ENCODE results near the gene OR2AG1.

DNA sequence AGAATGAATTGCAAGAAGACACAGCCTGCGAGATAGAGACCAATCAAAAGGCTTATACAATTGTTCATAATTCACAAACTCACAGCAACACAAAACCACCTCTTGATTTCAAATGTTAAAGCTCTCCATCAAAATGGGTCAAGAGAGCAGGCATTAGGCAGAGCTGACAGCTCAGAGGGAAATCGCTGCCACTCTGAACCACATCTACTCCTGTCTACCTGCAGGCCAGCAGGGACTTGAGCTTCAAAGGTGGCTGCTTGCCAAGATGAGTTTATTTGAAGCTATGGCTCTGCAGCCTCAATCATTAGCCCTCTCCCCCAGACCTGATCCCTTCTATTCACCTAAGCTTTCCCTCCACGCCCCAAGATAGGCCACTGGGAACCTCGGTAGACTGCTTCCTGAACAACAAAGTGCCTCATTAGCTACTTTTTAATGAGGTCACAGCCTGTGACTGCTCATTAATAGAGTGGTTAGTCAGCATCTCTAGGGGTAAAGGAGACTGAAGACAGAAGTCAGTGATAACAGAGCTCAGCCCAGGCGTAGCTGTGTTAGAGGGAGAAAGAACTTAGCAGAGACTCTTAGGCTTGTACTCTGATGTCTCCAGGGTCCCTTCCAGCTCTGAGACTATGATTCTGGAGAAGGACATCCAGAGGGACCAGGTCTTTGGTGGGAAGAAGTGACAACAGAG lies 41.5 kb downstream of the OR2AG1 start:
- TF ChIP-seq, protein P1, sequence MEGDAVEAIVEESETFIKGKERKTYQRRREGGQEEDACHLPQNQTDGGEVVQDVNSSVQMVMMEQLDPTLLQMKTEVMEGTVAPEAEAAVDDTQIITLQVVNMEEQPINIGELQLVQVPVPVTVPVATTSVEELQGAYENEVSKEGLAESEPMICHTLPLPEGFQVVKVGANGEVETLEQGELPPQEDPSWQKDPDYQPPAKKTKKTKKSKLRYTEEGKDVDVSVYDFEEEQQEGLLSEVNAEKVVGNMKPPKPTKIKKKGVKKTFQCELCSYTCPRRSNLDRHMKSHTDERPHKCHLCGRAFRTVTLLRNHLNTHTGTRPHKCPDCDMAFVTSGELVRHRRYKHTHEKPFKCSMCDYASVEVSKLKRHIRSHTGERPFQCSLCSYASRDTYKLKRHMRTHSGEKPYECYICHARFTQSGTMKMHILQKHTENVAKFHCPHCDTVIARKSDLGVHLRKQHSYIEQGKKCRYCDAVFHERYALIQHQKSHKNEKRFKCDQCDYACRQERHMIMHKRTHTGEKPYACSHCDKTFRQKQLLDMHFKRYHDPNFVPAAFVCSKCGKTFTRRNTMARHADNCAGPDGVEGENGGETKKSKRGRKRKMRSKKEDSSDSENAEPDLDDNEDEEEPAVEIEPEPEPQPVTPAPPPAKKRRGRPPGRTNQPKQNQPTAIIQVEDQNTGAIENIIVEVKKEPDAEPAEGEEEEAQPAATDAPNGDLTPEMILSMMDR (IDR thresholded peaks at IDR 0.05; ENCODE audit: poor library complexity), result no peak
- TF ChIP-seq EZH2phosphoT487 (IDR thresholded peaks at IDR 0.05; ENCODE audit: low read depth, severe bottlenecking, unreplicated experiment) (no peak), EZH2 (IDR thresholded peaks at IDR 0.05; ENCODE audit: borderline replicate concordance) (no peak)

Data from hepatocyte (in vitro differentiated cells).